HG03045 (cell line): ENCODE measurements around the gene HMGN1.

Experiments used
- ATAC-seq: cut with Tn5 transposase; IDR thresholded peaks from one replicate; pipeline ENCODE4 v1.9.1; 2021; ENCODE audit warnings: mild to moderate bottlenecking, moderate library complexity; ENCODE audit not compliant: unreplicated experiment

Gene HMGN1

DNA sequence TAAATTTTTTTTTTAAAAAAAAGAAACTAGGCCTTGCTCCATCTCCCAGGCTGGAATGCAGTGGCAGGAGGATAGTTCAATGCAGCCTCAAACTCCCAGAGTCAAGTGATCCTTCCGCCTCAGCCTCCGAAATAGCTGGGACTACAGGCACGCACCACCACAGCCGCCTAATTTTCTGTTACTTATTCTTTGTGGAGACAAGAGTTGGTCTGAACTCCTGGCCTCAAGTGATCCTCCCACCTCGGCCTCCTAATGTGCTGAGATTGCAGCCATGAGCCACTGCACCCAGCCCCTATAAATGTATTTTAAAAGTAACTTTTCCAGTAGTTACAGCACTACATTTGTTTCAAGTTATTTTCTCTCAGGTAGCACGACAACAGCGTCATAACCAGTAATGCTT lies 37.7 kb downstream of the HMGN1 start:
- ATAC-seq, result no peak

DNA sequence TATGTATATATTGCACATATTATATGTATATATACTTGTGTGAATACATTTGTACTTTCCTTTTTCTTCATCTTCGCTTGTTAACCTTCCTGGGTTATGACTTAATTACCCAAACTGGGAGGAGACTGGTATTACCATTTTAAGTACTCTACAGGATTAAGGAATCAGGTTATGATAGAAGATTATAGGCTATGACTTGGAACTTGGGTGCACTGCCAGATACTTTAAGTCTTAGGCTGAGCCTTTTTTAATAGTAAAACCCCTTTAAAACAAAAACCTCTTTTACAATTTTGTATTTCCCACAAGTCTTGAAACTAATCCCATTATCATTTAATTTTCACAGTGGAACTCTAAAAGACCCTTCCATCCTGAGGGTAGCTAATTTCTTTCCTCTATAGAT lies 41.4 kb downstream of the HMGN1 start:
- ATAC-seq, result no peak

GRCh38 chr21:39300587-39300986 lies 48.3 kb downstream of the HMGN1 start:
- ATAC-seq, result no peak

DNA sequence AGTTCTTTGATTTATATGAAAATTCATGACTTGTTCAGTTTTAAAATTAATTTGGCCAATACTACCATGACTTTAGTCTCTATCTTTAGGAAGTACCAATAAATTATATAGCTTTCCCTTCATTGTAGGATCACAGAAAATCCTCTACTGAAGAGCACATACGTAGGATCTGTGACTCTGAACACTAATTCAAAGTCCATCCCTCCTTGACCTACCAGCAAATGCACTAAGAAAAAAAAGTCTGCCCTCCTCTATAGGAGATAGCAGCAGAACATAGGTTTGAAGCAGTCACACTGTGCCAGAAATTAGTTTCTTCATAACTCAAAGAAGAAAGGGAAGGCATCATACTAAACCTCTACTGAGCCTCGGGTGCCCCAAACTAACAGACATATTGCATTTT lies 52.0 kb downstream of the HMGN1 start:
- no peak for ATAC-seq
